ENCODE measurements around the gene ZNF513. TPM values are rescaled to one million over a fixed set of nuclear protein-coding genes. Genes with fewer than 3 reads are reported as not detected.

Gene ZNF513
- total and polyA plus RNA-seq, 2 donors (not counting 3 experiments of a cell fraction or from before 2014, with no cell fraction given), result 19.0 to 30.6 TPM

DNA sequence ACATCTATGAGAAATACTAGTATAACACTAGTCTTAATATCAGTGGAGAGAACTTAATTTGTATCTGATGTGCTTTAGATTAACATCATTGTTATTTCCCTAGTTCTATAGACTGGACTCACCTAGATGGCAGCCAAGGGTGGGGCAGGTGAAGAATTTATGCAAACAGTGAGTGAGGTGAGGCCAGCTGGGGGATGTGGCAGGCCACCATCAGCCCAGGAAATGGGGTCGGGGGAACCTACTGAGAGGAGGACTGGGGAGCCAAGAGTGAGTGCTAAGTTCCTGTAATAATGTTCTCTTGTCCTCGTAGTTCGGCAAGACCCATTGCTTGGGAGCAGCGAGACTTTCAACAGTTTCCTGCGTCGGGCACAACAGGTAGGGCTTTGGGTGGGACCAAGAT, 7.6 kb downstream of the ZNF513 start:
- Histone ChIP-seq H3K79me2 (ENCODE audit: control insufficient read depth, insufficient read depth, low read length) (peaks cover 30% of the 10 kb centered on the region), H3K27ac (ENCODE audit: insufficient read depth, low read depth, low read length) (no peak overlapping the region), H3K9me3 (replicated peaks; ENCODE audit: control insufficient read depth, insufficient read depth, low read length) (no peaks in the 10 kb centered on the region), H3K9ac (replicated peaks; ENCODE audit: extremely low read depth, insufficient read depth, low read length) (no peak overlapping the region), H3K36me3 (ENCODE audit: control insufficient read depth in 2 of 2, extremely low read depth in 1 of 2, insufficient read depth in 2 of 2, low read length in 2 of 2) (peaks cover 16 to 41% of the 10 kb centered on the region in 2 experiments), H4K20me1 (replicated peaks; ENCODE audit: control insufficient read depth, extremely low read depth, insufficient read depth, low read length) (no peaks in the 10 kb centered on the region), H3K4me3 (replicated peaks in 1 of 3; ENCODE audit: insufficient read depth in 1 of 3, low read depth in 1 of 3, low read length in 3 of 3) (no peak overlapping the region), H3K9me1 (replicated peaks; ENCODE audit: control insufficient read depth, extremely low read depth, insufficient read depth, low read length) (no peaks in the 10 kb centered on the region), H3K4me2 (ENCODE audit: insufficient read depth, low read length) (no peak overlapping the region), H3K4me1 (ENCODE audit: control insufficient read depth, extremely low read depth, insufficient read depth, low read length) (peaks cover 14% of the 10 kb centered on the region), H3K27me3 (ENCODE audit: control insufficient read depth in 2 of 2, insufficient read depth in 2 of 2, low read length in 2 of 2) (no peaks in the 10 kb centered on the region), H2AFZ (ENCODE audit: low read depth, low read length) (no peak overlapping the region)
- DNase-seq (ENCODE audit: low read depth, low spot score) (no peak), FAIRE-seq (no peak)
- intact Hi-C loops (cut with micrococcal nuclease) (loop anchor here (5.0 kb wide), 2 partner anchors 126 to 161 kb away; partner anchors contain the start of genes ATRAID and SLC5A6), dilution Hi-C loops (cut with MboI; ENCODE audit: extremely low pct_ligation_motif_present, low sequenced_read_pairs) (no loop called here)
- POLR2A ChIA-PET, result no interaction called here
- CTCF ChIA-PET, result no interaction called here
- no TSS peak for BruUV-seq (replicated peaks)
- TF ChIP-seq EZH2 (IDR thresholded peaks at IDR 0.05; ENCODE audit: borderline replicate concordance, low read depth, low read length, severe bottlenecking) (no peak), GATA2 (IDR thresholded peaks at IDR 0.05; ENCODE audit: insufficient read depth, insufficient read length, low read depth, low read length) (no peak), FOS (IDR thresholded peaks at IDR 0.05; ENCODE audit: borderline replicate concordance, insufficient read depth, low read length) (no peak), POLR2A (IDR thresholded peaks at IDR 0.05; ENCODE audit: low read depth, low read length) (no peak)
- TF ChIP-seq, protein P1, sequence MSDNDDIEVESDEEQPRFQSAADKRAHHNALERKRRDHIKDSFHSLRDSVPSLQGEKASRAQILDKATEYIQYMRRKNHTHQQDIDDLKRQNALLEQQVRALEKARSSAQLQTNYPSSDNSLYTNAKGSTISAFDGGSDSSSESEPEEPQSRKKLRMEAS (IDR thresholded peaks at IDR 0.05; ENCODE audit: insufficient read depth, insufficient read length), result no peak
- TF ChIP-seq, protein P2, sequence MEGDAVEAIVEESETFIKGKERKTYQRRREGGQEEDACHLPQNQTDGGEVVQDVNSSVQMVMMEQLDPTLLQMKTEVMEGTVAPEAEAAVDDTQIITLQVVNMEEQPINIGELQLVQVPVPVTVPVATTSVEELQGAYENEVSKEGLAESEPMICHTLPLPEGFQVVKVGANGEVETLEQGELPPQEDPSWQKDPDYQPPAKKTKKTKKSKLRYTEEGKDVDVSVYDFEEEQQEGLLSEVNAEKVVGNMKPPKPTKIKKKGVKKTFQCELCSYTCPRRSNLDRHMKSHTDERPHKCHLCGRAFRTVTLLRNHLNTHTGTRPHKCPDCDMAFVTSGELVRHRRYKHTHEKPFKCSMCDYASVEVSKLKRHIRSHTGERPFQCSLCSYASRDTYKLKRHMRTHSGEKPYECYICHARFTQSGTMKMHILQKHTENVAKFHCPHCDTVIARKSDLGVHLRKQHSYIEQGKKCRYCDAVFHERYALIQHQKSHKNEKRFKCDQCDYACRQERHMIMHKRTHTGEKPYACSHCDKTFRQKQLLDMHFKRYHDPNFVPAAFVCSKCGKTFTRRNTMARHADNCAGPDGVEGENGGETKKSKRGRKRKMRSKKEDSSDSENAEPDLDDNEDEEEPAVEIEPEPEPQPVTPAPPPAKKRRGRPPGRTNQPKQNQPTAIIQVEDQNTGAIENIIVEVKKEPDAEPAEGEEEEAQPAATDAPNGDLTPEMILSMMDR (IDR thresholded peaks at IDR 0.05; ENCODE audit: extremely low read depth in 1 of 2, insufficient read depth in 1 of 2, low read depth in 1 of 2, low read length in 2 of 2), result no peak

Data from endothelial cell of umbilical vein (primary cell).